ENCODE data around the gene PLA1A.

Gene PLA1A

DNA sequence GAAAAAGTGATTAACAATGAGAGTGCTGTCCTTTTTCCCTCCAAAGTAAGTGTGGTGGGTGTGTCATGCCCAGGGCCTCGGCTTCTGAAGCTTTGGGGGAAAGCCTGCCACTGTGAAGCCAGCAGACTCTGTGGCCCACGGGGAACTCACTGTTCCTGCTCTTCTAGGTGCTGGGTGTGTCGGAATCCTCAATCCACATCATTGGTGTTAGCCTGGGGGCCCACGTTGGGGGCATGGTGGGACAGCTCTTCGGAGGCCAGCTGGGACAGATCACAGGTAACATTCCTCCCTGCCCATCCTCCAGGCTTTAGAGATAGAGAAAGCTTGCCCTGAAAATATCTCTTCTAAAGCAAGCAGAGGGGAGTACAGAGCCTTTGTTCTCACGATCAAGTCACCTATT is 11.6 kb downstream of the PLA1A start:
- DNase-seq: no peak

DNA sequence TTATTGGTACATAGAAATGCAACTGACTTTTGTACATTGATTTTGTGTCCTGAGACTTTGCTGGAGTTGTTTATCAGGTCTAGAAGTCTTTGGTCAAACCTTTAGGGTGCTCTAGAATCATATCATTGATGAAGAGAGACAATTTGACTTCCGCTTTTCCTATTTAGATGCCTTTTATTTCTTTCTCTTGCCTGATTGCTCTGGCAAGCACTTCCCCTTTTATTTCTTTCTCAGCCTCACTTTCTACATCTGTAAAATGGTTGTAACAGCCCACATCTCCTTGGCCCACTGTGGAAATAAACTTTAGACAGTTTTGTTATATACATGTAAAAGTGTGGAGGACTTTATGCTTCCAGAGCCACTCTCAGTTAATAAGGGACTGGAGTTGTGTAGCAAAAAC is 14.0 kb downstream of the PLA1A start:
- DNase-seq: no peak

DNA sequence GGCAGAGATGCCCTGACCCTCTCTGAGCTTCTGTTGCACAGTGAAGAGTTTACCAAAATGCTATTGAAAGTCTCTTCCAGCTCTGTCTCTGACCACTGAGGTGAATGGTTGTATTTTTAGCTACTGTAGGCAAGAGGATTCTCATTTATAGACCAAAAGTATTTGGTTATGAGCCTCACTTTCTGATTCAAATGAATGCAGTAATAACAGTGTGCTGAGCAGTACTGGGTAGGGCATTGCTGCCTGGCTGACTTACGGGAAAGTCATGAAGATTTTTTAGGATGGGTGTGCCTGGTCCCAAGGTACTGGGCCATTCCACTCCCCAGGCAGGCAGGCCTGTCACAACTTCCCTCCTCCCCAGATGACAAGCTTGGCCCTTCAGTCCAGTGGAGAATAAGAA is 15.5 kb downstream of the PLA1A start:
- no peak for DNase-seq

DNA sequence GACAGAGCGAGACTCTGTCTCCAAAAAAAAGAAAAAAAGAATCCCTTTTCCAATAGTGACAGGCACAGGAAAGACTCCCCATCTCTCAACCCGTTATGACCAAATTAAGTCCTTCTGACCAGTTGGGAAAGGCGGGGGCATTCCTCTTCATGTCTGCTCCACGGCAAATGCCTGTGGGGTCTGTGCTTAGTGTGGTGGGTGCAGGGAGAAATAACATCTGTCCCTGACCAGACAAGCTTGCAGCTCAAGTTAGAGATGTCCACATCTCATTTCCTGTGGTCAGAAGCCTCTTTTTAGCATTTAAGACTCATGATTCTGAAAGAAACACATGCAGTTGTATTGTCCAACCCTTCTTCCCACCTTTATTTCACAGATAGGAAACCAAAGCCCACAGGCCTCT is 16.2 kb downstream of the PLA1A start:
- no peak for DNase-seq

DNA sequence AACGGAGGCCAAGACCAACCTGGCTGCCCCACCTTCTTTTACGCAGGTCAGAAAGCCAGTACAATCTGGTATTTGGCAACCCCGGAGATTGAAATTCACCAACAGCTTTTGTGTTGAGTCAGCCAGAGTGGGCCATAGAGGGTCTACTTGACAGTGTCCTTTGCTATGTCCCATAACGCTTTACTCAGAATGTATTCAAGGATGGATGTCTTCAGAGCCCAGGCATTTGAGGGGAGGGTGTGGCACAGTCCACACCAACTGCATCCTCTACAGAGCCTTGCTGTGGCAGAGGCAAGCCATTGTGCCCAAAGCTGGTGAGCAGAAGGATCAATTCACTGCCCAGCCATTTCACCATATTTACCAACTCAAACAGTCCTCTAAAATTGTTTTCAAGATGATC is 18.4 kb downstream of the PLA1A start:
- no peak for DNase-seq

DNA sequence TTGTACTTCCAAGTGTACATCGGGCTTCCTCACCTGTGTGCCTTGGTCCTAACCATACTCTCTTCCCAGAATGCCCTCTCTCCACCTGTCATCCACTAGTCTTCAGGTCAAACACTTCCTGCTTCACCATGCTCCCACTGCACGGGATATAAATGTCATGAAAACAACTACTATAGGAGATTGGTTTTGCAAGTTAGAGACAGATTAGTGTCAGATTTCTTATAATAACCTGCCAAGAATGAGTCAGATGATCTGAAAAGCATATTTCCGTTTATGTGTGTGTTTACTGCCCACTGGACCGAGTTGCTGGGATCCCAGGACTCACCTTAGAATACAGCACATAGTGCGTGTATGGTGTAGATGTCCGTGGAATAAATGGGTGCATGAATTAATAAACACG is 21.4 kb downstream of the PLA1A start:
- no peak for DNase-seq

DNA sequence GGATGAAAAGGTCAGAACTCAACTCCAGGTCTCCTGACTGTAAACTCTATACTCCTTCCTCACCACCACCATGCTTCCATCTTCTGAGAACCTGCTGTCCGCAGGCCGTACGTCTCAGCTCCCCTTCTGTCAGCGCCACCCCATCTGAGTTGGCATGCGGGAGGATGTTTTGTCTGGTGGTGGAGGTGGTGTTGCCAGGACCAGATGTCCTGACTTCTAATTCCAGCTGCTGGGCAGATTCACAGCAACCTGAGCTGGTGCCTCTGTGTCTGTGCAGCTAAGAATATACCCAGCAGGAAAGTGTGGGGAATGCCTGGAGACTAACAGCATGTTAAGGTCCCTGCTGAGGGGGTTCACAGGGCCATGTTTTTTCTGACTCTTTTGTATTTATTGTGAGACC is 23.2 kb downstream of the PLA1A start:
- DNase-seq: no peak

DNA sequence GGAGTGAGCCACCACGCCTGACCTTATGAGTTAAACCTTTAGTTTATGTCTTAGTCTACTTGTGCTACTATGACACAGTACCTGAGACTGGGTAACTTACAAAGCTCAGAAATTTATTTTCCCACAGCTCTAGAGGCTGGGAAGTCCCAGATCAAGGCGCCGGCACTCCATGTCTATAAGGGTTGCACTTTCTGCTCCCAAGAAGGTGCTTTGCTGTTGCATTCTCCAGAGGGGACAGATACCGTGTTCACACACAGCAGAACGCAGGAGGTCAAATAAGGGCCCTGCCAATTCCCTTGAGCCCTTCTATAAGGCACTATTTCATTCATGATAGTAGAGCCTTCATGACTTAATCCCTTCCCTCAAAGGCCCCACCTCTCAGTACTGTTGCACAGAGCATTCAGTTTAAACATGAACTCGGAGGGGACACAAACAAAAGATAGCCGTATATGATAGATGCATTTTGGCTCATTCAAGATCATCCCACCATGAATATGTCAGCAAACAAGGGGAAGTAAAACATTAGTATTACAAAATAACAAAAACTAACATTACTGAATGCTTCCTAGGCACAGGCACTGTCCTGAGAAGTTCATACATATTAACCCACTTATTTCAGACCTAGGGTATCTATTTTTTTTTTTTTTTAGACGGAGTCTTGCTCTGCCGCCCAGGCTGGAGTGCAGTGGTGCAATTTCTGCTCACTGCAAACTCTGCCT is 26.5 kb downstream of the PLA1A start:
- DNase-seq: no peak

DNA sequence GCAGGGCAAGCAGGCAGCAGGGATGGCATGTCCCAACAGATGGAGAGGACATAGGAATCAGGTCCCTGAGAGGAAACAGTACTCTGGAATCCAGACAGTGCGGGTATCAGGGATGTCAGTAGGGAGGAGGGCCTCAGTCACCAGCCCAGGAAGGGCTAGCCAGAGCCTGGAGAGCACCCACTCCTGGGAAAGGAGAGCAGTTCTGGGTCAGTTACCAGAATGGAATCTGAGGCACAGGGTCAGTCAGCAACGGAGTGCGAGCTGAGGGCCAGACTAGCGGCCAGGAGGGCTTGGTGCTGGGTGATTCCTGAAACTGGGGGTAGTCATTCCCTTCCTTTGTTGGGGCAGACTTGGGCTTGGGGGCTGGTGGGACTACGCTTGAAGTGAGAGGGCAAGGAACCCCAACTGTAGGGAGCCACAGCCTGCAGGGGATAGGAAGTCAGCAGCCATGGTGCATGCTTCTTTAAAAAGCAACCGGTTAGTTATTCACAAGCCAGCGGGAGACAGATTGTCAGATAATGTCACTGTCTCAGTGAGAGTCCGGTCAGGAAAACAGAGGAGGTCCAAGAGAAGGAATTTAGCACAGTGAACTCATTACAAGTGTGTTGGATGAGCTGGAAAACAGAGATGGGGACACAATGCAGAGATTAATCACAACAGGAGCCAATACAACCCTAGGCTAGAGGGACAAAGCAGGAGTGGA is 27.9 kb downstream of the PLA1A start:
- DNase-seq: no peak

DNA sequence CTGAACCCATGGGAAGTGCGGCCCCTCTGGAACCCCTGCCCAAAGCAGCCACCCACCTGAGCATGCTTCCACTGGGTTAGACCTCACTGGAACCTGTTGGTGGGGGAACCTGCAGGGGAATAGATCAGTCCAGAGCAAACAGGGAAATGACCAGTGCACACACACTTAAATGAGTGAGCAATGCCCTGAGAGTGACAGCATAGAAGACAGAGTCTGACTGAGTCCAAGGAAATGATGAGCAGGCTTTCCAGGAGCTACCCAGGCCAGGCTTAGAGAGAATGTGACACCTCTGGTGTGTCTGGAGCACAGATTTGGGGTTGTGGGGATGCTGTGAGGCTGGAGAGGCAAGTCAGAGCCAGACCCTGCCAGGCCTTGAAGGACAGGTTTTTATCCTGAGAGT is 28.5 kb downstream of the PLA1A start:
- no peak for DNase-seq

DNA sequence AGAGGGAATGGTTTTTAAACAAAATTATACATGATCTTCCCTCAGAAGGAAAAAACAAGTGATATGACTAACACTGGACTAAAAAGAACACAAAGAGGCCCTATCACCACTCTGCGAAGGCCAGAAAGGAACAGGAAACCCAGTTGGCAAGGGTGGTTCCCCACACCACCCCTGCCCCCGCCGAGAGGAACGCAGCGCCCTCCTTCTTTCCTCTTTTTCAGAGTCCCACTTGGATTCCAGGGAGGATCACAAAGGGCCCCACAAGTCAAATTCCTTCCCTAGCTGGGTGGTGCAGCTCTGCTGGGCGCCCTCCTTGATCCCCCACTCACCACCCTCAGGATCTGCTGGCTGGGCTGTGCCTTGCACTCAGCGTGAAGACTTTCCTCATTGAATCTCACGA is 29.8 kb downstream of the PLA1A start:
- DNase-seq: no peak

DNA sequence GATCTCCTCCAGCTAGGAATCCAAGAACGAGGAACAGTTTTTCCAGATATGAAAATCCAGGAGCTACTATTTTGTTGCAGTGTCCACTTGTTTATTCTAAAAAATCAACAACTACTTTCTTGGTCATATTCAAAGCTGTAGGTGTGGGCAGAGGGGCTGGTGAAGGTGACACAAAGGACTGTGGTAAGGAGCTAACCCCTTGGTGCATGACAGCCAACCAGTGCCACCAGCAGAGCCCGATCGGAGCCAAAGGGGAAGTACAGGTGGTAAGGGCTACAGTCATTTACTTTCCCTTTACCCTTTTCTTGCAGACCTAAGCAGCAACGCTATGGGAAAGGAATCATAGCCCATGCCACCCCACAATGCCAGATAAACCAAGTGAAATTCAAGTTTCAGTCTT is 30.7 kb downstream of the PLA1A start:
- no peak for DNase-seq

DNA sequence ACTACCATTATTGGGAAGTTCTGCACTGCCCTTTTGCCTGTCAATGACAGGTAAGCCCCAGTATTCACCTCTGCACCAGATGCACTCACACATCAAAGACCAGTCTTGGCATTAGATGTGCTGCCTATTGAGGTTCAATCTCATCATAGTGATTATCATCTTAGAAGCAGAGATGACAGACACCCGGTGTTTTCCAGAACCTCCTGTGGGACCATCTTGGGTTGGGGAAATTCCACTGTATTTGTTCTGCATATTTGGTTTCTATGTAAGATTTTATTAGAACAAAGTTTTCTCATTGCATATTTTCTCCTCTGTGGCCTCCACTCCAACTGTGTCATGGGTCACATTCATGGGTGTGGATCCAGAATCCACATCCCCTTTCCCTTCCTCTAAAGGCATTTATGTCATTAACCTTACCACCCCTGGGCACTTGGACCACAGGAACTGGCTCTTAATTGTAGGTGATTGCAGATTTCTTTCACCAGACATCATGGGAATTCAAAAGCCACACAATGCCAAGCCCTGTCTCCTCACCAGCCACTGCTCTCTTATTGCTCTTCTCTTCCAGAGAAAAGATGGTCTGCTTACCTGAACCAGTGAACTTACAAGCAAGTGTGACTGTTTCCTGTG is 31.2 kb downstream of the PLA1A start:
- DNase-seq: no peak

DNA sequence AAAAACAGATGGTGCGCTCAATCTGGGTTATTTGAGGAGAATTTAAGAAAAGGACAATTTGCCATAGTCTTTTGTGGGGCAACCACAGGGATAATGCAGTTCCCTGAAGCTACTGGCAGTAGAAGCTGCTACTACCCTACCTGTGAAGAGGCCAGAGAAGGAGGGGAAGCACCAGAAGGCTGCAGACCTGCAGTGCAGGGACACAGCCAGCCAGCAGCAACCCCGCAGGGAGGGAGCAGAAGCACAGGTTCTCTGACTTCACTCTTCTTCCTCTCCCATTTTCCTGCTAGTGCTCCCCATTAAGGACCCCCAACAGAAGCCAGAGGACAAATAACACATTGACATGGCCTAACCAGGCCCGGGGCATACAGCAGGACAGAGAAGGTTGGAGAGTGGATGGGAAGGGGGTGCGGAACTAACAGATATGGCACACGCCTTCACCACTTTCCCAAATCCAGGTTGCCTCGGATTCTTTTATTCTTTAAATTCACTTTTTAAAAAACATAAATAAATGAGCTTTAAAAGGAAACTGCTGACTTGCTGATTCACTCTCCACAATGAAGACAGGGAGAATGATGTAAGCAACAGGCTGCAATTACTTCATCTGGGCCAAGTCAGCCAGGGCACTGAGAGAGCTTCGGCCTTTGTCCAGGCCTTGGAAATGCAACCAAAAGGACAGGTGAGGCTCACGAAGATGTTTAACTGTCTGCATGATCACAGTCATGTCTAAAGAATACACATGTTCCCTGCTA is 32.6 kb downstream of the PLA1A start:
- DNase-seq: no peak

DNA sequence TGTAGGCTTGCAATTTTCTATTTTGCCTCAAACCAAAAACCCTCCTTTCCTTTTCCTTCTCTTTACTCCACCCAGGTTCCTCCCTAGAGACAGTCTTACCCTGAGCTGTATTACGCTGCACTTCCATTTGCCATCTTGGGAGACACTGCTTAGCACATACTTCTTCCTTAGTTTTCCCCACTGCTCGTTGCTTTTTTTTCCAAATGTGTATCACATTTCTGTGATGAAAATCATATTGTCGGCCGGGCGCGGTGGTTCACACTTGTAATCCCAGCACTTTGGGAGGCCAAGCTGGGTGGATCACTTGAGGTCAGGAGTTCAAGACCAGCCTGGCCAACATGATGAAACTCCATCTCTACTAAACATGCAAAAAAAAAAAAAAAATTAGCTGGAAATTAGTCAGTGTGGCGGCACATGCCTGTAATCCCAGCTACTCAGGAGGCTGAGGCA is 33.2 kb downstream of the PLA1A start:
- DNase-seq: no peak

DNA sequence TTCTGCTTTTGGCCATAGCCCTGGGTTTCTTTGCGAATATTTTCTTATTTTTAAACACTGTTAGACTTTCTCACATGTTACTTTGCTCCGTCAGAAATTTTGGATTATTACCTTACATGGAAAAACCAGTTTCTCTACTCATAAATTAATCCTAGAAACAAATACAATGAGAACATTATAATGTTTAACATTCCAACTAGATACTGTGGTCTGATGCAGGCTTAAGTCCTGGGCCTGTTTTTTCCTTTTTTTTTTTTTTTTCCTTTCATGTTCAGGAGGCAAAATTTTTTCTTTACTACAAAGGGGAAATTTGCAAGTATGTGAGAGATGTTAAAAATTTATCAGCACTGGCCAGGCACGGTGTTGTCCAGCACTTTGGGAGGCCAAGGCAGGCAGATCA is 33.8 kb downstream of the PLA1A start:
- no peak for DNase-seq

DNA sequence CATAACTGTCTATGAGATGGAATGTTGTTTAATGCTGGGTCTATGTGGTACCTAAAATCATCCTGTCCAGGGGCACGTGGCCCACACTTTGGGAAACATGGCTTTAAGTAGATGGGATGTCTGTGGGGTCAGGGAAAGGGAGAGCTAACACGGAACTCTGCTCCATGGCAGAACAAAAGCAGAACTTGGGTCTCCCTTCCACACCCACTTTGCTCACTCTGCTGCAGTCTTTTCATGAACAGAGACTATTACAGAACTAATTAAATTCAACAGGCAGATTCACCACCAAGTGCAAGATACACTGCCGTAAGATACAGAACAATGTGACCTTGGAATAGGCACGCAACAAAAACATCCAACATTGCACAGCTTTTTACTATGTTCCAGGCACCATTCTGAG is 34.5 kb downstream of the PLA1A start:
- DNase-seq: no peak

DNA sequence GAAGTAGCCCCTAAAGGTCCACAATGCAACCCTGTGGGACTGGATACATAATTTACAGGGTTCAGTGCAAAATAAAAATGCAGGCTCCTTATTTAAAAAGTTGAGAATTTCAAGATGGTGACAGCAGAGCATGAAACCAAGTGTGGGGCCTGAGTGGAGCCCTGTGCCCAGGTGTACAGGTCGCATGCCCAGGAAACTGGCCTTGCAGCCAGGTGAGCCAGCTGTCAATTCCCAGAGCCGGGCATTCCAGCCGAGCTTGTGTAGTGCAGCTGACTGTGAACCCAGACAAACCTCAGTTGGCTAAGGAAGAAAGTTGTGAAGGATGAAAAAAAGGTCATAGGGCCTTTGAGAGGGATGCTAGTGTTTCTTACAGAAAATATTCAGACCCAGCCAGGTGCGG is 35.1 kb downstream of the PLA1A start:
- no peak for DNase-seq

DNA sequence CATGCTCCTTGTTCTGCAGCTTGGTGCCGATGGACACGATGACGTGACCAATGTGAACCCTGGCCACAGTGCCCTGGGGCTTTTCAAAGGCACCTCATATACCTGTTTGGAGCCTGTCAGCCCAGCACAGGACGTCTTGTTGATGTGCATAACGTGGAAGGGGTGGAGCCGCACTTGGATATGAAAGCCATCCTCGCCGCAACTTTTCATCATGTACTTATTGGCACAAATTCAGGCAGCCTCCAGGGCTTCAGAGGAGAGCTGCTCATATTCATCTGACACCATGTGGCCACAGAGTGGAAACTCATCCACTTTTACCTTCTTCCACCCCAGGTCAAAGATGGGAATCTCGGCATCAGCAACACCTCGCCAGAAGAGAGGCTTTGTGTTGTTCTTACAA is 38.0 kb downstream of the PLA1A start:
- no peak for DNase-seq

DNA sequence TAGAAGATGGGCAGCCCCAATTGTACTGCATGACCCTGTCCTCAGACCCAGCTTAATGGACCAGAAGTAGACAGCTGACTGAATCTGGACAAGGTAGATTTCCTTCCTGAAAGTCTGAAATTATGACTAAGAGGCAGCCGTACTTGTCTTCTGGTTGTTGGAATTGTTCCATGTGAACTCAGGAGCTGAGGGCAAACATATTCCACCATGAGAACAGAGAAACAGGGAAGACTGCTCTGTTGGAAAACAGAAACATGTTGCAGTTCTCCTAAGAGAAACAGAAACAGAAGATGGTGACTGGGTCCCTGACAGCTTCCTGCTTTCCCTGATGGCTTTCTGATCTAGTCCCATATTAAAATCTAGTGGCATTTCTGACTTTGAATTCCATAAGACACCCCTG is 38.6 kb downstream of the PLA1A start:
- no peak for DNase-seq

DNA sequence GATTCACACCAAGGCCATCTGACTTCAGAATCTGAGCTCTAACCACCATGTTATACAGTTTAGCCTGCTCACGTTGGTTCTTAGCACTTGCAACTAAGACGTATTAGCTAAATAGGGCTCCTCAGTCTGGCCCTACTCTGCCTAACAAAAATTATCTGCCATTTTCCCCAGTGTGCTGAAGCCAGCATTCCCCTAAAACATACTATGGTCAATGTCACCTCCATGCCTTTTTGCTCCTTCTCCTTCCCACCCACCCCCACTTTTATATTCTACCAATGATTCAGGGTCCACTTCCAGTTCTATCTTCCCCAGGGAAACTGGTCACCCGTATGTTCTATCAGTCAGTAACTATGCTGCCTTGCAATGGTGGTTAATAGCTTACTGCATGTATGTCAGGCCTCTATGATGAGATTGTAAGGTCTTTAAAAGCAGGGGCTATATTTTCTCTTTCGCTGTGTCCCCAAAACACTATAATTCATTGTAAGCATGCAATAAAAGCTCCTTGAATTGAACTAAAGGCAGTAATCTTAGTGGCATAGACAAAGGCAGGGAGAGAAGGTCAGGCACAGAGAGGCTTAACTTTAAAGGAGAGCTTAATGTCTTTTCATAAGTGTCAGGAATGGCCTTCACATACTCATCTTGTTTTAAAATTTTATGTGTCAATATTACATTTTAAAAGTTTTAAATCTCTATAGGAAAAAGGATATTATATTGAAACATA is 39.4 kb downstream of the PLA1A start:
- DNase-seq: no peak

DNA sequence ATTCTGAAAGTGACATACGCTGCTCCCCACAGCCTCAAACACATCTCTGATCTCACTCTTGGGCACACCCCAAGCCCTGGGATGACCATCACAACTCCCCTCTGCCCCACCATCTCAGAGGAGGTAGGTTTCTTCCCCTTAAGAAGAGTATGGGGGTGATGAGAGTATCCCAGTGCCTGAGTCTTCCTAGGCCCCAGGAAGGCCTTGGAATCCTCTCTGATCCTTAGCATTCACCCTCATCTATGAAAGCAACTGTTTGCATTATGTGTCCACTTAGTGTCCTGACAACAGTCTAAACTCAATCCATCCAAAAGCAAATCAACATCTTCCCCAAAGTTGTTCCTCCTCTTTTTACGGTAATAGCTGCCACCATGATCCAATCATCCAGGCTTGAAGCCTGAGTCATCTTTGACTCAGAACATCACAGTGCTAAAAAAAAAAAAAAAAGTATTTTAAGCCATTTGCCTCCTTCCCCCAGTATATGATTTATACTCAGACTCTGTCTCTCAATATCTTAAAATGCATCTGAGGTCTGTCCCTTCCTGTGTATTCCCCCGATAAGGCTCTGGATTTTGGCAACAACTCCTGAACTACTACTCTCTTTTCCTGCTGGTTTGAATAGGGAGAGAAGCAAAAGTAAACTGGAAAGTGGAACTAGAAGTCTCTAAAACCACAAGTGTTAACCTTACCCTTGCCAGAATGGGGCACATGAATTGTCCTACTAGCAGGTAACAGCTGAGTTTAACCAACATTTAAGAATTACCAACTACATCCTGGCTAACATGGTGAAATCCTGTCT is 40.2 kb downstream of the PLA1A start:
- DNase-seq: no peak
